ENCODE results near the gene LDB2.

- TF ChIP-seq RFX5 (IDR thresholded peaks at IDR 0.05; ENCODE audit: borderline replicate concordance, low read depth, low read length) (no peak), CTCF (IDR thresholded peaks at IDR 0.05; ENCODE audit: control extremely low read depth in 1 of 3, insufficient read depth in 1 of 3, low read depth in 1 of 3, low read length in 3 of 3) (no peak), RXRA (IDR thresholded peaks at IDR 0.05; ENCODE audit: insufficient read depth, low read depth, low read length) (no peak), RNF2 (IDR thresholded peaks at IDR 0.05; ENCODE audit: borderline replicate concordance, low read depth, low read length, missing control alignments, poor library complexity, severe bottlenecking) (no peak), RBBP5 (IDR thresholded peaks at IDR 0.05; ENCODE audit: borderline replicate concordance, low read depth, low read length) (no peak), NRF1 (IDR thresholded peaks at IDR 0.05; ENCODE audit: low read depth, low read length) (no peak), FOSL1 (IDR thresholded peaks at IDR 0.05; ENCODE audit: insufficient read depth, low read depth, low read length) (no peak), TAF1 (IDR thresholded peaks at IDR 0.05; ENCODE audit: low read depth, low read length) (no peak), POLR2A (IDR thresholded peaks at IDR 0.05; ENCODE audit: control extremely low read depth in 1 of 2, low read depth in 2 of 2, low read length in 2 of 2) (no peak), PHF8 (conservative IDR thresholded peaks at IDR 0.05; ENCODE audit: low read depth, low read length) (no peak), JUN (IDR thresholded peaks at IDR 0.05; ENCODE audit: low read depth, low read length) (no peak), BCL11A (IDR thresholded peaks at IDR 0.05; ENCODE audit: low read depth in 2 of 2, low read length in 2 of 2) (no peak), SP2 (IDR thresholded peaks at IDR 0.05; ENCODE audit: low read length) (no peak)
Measured at GRCh38 chr4:16745887-16746286, 152.6 kb downstream of the LDB2 start.

Measured in H1 (cell line).